IMR-90 (cell line): ENCODE results near the gene RPTOR.

Experiments
- FOS ChIP-seq: fragments of 150-350 bp; IDR thresholded peaks from 2 replicates; pipeline ENCODE4 v1.6.1; 2016; ENCODE audit warnings: low read depth, low read length
- MAZ ChIP-seq: IDR thresholded peaks from 2 replicates; pipeline ENCODE4 v1.6.1; 2012; ENCODE audit warnings: low read depth, mild to moderate bottlenecking, low read length, improper control_type of control experiment, moderate library complexity, borderline replicate concordance
- MXI1 ChIP-seq: IDR thresholded peaks from 2 replicates; pipeline ENCODE4 v1.6.1; 2012; ENCODE audit warnings: low read depth, mild to moderate bottlenecking, low read length, moderate library complexity, borderline replicate concordance
- POLR2A ChIP-seq: IDR thresholded peaks from 2 replicates; pipeline ENCODE4 v1.6.1; 2012; ENCODE audit warnings: mild to moderate bottlenecking, low read depth, low read length
- RAD21 ChIP-seq: IDR thresholded peaks from 2 replicates; pipeline ENCODE4 v1.6.1; 2012; ENCODE audit warnings: low read length, improper control_type of control experiment
- RFX5 ChIP-seq: IDR thresholded peaks from 2 replicates; pipeline ENCODE4 v1.8.0; 2012; ENCODE audit warnings: low read depth, mild to moderate bottlenecking, low read length, moderate library complexity
- TF ChIP-seq, protein P1 (sequence below): conservative IDR thresholded peaks from 2 replicates; pipeline ENCODE4 v1.5.1; 2012; ENCODE audit warnings: mild to moderate bottlenecking, low read depth, low read length, improper control_type of control experiment
- TF ChIP-seq, protein P2 (sequence below): fragments of 150-350 bp; IDR thresholded peaks from 2 replicates; pipeline ENCODE4 v1.6.1; 2017; ENCODE audit warnings: mild to moderate bottlenecking, antibody characterized with exemption, low read length, low read depth

DNA sequence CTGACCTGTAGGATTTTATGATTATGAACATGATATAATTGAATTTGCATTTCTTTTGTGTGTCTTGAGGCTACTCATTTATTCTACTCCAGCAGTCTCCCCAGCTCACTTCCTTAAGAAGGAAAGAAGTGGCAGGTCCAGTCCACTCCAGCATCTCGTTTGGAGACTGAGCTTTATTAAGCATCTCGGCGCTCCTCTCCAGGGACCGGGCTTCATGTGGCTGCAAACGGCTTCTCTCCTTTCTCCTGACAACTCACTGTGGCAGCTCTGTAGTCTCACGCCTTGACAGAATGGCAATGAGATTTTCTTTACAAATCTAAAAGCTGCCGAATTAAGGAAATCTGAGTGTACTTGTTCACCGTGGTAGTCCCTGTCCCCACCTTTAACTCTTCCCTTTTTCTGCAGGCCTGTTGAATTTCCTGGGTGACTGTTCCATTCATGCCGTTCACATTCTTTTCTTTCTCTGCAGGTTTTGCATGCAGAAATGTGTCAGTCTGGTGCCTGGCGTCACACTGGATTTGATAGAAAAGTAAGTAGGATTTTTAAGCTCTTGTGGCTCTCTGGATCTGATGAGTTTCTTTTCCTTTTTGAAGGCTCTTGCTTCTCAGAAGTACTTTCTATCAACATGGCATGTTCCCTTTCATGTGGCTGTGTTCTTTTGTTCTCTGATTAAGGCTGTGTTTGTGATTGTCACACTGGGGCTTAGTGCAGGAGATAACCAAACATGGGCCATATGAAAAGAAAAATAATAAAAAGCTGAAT is 246.5 kb downstream of the RPTOR start:
- TF ChIP-seq POLR2A (peak; percentile 16; the same call in 1 of the 2 replicates), FOS (no peak), MXI1 (no peak), RFX5 (no peak), MAZ (no peak), RAD21 (no peak)
- TF ChIP-seq, protein P1, sequence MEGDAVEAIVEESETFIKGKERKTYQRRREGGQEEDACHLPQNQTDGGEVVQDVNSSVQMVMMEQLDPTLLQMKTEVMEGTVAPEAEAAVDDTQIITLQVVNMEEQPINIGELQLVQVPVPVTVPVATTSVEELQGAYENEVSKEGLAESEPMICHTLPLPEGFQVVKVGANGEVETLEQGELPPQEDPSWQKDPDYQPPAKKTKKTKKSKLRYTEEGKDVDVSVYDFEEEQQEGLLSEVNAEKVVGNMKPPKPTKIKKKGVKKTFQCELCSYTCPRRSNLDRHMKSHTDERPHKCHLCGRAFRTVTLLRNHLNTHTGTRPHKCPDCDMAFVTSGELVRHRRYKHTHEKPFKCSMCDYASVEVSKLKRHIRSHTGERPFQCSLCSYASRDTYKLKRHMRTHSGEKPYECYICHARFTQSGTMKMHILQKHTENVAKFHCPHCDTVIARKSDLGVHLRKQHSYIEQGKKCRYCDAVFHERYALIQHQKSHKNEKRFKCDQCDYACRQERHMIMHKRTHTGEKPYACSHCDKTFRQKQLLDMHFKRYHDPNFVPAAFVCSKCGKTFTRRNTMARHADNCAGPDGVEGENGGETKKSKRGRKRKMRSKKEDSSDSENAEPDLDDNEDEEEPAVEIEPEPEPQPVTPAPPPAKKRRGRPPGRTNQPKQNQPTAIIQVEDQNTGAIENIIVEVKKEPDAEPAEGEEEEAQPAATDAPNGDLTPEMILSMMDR: no peak
- TF ChIP-seq, protein P2, sequence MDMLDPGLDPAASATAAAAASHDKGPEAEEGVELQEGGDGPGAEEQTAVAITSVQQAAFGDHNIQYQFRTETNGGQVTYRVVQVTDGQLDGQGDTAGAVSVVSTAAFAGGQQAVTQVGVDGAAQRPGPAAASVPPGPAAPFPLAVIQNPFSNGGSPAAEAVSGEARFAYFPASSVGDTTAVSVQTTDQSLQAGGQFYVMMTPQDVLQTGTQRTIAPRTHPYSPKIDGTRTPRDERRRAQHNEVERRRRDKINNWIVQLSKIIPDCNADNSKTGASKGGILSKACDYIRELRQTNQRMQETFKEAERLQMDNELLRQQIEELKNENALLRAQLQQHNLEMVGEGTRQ: no peak
